Activated CD4-positive, CD25-positive, alpha-beta regulatory T cell (primary cell): ENCODE measurements around the gene KCNG4.
"Not testable (repeated sequence)": the region's sequence is repeated elsewhere in the genome, so short reads cannot be mapped to it uniquely, and the experiment has no call there.

Experiments
- DNase-seq, 4 experiments: peaks; one replicate each; lab custom pipeline; 2025; lab: John Stamatoyannopoulos, UW

Gene KCNG4

GRCh38 chr16:84205976-84206691, 33.7 kb downstream of the KCNG4 start:
- DNase-seq: no peak

GRCh38 chr16:84205123-84205522, 34.7 kb downstream of the KCNG4 start:
- not testable (repeated sequence) for DNase-seq

- not testable (repeated sequence) for DNase-seq
Measured at GRCh38 chr16:84204551-84204950, 35.3 kb downstream of the KCNG4 start.

GRCh38 chr16:84199861-84200260, 40.0 kb downstream of the KCNG4 start:
- DNase-seq: no peak

GRCh38 chr16:84199097-84199496, 40.7 kb downstream of the KCNG4 start:
- no peak for DNase-seq

GRCh38 chr16:84198401-84198800, 41.4 kb downstream of the KCNG4 start:
- DNase-seq: no peak

- DNase-seq: no peak
Measured at GRCh38 chr16:84197466-84198128, 42.2 kb downstream of the KCNG4 start.

- DNase-seq: no peak
Measured at GRCh38 chr16:84196727-84197394, 43.0 kb downstream of the KCNG4 start.

- DNase-seq: no peak
Measured at GRCh38 chr16:84196101-84196500, 43.7 kb downstream of the KCNG4 start.

GRCh38 chr16:84195201-84196093, 44.4 kb downstream of the KCNG4 start:
- DNase-seq: no peak

- peak in 2 of 4 experiments; percentile 19 to 20 for DNase-seq
Measured at GRCh38 chr16:84194470-84195200, 45.2 kb downstream of the KCNG4 start.

GRCh38 chr16:84194018-84194417, 45.8 kb downstream of the KCNG4 start:
- no peak for DNase-seq

GRCh38 chr16:84193480-84193879, 46.3 kb downstream of the KCNG4 start:
- no peak for DNase-seq

- no peak for DNase-seq
Measured at GRCh38 chr16:84191466-84191865, 48.3 kb downstream of the KCNG4 start.

GRCh38 chr16:84190731-84191388, 49.0 kb downstream of the KCNG4 start, which contains the start of gene ADAD2:
Gene ADAD2, plus strand, starts transcription at chr16:84191157. Its CDS starts 74 bp downstream, at chr16:84191231.
- DNase-seq: no peak

GRCh38 chr16:84186685-84187437, 53.0 kb downstream of the KCNG4 start, which contains the start of gene TAF1C:
Gene TAF1C, minus strand, starts transcription at chr16:84187057. Its CDS starts 2,069 bp downstream, at chr16:84184988.
- DNase-seq: peak; percentile 79 to 86 (median 84)

- DNase-seq: no peak
Measured at GRCh38 chr16:84184775-84185174, 55.0 kb downstream of the KCNG4 start.

GRCh38 chr16:84183911-84184591, 55.8 kb downstream of the KCNG4 start:
- no peak for DNase-seq

- no peak for DNase-seq
Measured at GRCh38 chr16:84183572-84183875, 56.3 kb downstream of the KCNG4 start.
